ENCODE data around the gene CLDN4.

- no peak for TF ChIP-seq CTCF (IDR thresholded peaks at IDR 0.05; ENCODE audit: extremely low read depth in 1 of 2, insufficient read depth in 1 of 2, low read depth in 1 of 2, low read length in 2 of 2)
- TF ChIP-seq POLR2A (IDR thresholded peaks at IDR 0.05; ENCODE audit: low read depth, low read length), result no peak
- TF ChIP-seq EZH2 (IDR thresholded peaks at IDR 0.05; ENCODE audit: borderline replicate concordance, low read depth, low read length, severe bottlenecking), result no peak
- TF ChIP-seq, protein P1, sequence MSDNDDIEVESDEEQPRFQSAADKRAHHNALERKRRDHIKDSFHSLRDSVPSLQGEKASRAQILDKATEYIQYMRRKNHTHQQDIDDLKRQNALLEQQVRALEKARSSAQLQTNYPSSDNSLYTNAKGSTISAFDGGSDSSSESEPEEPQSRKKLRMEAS (IDR thresholded peaks at IDR 0.05; ENCODE audit: insufficient read depth, insufficient read length), result no peak
These were observed 10.8 kb upstream of the CLDN4 start for GRCh38 chr7:73820013-73820412.
